GM18870 (cell line): Measurements from ENCODE around the gene PBX2.

Experiments used
- ATAC-seq: cut with Tn5 transposase; IDR thresholded peaks from one replicate; pipeline ENCODE4 v1.9.1; 2021; ENCODE audit warnings: moderate library complexity; ENCODE audit not compliant: unreplicated experiment

The PBX2 gene

DNA sequence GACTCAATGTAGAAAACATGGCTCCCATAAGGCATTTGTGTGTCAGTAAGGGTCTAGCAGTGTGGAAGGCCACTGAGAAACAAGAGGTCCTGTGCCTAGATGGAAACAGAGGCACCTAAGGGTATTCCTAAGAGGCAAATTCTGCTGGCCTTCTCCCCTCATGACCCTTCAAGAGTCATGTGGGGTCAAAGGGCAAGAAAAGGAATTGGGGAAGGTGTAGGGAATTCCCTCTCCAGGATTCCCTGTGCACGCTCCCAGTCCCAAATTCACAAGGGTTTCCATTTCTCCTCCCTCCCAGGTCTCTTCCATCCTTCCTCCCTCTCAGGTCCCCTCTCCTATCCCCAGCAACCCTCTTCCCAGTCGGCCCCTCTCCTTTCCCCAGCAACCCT is 14.7 kb downstream of the PBX2 start:
- ATAC-seq = no peak

DNA sequence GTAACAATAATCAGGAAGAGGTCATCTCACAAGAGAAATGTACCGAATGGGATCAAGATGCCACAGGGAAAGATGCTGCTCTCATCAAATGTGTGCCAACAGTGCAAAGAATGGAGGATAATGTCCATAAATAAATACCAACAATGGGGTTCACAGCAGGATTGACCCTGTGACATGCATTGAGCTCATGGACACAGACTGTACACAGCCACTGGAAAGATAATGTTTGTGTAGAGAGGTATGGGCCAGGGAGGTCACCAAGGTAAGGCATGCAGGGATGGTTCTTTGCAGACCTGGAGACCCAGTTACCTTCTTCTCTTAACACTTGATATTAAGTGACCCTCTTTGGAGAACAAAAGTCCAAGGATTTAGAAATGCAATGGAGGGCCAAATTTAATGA is 15.6 kb downstream of the PBX2 start:
- no peak for ATAC-seq

DNA sequence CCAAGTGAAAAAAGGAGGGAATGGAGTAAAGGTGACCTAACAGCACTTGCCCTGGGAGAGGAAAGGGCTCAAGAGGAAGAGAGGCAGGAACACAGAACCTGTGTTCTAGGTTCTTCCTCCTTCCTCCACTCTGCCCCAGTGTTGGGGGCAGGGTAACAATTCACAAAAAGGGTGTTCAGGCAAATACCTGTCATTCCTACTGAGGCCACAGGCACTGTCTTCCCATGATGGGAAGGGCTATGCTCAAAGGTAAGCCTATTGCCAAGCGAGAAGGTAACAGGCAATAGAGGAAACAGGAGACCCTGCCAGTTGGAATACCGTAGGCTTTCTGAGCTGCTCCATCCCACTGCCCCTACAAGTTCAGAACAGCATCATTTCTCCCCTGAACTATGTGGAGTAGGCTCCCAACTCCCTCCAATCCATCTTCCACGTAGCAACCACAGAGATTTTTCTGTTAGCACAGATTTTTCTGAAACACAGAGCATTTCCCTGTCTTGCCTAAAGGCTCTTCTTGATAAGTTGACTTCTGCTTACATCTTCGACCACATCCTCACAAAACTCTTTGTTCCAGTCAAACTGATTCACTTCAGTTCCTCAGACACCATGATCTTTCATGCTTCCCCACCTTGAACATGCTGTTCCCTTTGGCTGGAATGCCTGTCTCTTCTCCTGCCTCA is 16.8 kb downstream of the PBX2 start:
- ATAC-seq = no peak

DNA sequence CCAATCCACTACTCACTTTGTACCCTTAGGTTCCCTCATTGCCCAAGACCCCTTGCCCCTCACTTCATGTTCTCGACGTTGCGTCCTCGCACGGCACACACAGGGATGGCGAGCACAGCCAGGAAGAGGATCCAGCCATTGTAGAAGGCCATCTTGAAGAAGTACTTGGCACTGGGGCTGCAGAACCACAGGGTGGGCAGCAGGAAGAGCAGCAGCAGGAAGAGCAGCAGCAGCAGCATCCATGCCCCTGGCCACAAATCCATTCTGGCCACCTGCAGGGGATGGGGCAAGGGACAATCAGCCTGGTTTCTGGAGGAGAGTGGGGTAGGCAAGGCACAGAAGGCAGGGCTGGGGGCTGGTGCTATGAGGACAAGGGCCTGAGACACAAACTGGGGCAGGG is 18.8 kb downstream of the PBX2 start:
- no peak for ATAC-seq

DNA sequence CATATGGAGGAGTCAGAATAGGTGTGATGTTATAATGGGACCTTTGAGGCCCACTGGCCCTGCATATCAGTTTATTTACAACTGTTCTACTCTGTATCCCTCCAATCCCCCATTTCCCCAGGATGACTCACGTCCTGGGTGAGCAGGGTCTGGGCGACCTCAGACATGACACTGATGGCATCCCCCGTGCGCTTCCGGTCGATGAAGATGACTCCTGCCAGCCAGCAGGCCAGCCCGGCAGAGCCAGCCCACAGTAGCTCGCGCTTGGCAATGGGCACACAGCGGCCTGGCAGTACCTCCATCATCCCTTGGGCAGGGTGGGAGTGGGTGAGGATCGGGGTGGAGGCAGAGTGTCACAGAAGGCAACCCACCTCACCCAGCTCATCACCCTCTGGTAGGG is 19.7 kb downstream of the PBX2 start:
- ATAC-seq = no peak

DNA sequence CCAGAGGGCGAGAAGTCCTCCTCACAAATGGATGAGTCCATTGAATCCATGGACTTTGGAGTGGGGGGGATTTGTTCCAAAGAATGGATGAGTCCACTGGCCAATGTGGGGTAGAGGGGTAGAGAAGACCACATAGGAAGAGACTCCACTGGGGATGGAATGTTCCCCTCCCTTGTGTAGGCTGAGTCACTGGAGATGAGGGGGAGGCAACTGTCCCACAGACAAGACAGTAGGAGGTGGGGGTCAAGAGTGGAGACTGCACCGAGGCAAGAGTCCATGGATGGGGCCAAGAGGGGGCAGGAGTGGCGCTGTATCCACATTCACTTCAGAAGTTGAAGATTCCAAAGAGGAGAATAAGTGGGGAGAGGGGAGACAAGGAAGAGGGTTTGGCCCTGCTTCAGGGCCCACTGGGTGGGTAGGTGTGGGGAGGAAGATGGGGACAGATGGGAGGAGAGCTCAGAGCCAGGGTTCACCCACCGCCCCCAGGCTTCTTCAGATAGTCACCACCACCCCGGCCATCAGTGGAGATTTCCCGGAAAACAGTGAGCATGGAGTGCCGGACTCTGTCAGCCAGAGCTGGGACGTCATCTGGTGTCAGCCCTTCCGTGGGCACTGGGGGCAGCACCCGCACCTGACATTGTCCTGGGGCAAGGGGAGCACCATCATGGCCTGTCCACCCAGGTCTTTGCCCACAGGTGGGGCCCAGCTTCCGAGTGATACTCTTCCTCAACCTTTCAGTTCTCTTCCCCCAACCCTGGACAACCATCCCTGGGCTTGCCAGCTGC is 21.0 kb downstream of the PBX2 start:
- ATAC-seq = no peak

DNA sequence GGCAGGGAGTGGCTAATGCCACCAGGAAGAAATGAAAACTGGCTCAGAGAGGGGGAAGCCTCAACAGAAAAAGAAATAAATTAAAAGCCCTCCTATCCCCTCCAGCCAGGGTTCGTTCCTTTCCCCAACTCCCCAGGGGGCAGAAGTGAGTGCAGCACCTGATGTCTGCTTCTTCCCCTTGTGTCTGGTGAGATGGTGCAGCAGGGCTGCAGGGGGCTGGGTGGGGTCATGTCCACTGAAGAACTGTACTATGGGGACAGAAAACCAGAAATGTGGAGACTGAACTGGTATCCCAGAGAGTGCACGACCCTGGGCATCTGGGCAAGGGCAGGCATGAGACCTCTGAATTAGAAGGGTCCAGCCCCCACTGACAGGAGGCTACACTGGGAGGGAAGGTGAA is 21.7 kb downstream of the PBX2 start:
- no peak for ATAC-seq

DNA sequence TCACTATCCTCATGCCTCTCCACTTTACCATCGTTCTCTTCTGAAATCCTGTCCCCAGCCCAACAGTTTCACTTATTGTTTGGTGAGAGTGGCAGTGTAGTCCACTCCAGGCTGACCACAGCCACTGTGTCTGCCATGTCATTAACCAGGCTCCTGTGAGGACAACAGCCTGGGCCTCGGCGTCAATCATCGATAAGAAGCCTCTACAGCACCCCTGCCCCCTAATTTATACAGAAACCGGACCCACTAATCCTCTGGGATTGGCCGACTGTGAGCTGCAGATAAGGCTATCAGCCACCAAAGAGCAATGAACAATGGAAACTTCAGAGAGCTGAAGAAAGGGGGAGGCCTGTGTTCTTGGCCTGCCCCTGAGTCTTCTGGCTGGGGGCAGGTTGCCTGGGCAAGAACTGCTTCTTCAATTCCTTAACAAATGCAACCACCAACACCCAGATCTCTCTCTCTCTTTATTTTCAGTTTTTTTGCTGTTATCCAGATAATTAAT is 22.2 kb downstream of the PBX2 start:
- ATAC-seq = no peak

DNA sequence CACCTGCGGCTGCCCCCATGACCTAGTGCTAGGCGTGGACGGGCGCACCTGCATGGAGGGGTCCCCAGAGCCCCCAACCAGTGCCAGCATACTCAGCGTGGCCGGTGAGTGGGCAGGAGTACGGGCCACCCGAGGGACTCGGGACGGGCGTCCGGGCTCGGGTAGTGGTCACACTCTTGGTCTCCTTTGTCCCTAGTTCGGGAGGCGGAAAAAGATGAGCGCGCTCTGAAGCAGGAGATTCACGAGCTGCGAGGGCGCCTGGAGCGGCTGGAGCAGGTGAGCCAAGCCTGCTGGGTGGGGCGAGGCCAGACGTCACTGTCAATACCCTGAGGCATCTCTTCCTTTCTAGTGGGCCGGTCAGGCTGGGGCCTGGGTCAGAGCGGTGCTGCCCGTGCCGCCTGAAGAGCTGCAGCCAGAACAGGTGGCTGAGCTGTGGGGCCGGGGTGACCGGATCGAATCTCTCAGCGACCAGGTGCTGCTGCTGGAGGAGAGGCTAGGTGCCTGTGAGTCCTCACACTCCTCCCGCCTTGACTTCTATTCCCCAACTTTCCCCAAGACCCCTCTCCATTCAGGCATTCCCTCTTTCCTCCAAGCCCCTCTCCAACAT is 22.7 kb downstream of the PBX2 start:
- ATAC-seq = no peak

DNA sequence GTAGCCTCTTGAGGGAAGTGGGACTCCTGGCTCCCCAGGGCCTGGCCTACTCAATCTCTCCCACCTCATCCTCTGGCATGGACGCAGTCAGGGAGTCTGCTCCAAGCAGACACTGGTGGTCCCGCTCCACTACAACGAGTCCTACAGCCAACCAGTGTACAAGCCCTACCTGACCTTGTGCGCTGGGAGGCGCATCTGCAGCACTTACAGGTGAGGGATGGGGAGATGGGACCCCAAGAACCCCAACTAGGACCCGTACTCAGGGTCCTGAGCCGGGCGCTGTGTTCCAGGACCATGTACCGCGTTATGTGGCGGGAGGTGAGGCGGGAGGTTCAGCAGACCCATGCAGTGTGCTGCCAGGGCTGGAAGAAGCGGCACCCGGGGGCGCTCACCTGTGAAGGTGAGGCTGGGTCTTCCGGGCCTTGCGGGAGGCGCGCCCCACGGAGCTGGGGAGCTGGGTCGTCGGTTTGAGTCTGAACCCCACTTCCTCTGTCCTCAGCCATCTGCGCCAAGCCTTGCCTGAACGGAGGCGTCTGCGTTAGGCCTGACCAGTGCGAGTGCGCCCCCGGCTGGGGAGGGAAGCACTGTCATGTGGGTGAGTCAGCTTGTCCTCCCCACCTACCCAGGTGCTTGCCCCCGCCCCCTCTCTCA is 23.5 kb downstream of the PBX2 start:
- no peak for ATAC-seq

DNA sequence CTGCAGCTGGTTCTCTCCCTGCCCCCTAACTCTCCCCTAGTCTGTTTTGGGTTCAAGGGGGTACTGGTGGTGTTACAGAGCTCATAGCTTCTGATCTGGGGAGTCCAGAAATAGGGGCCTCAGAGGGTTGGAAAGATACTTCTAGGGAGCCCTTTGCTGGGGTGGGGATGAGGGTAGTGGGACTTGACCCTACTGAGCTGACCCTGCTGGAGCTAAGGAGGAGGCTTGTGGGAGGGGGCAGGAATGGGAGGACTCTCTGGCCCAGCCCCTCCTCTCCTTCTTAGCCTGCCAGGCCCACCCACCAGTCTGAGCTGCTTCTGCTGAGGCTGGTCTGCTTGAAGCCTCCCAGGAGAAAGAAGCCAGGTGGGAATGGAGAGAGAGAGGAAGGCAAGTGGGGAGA is 25.7 kb downstream of the PBX2 start, which contains the start of gene EGFL8:
EGFL8 (plus strand) TSS at position 301 of the 400 bp plus-strand sequence. CDS start 1,571 bp downstream, outside the sequence.
- ATAC-seq = no peak

DNA sequence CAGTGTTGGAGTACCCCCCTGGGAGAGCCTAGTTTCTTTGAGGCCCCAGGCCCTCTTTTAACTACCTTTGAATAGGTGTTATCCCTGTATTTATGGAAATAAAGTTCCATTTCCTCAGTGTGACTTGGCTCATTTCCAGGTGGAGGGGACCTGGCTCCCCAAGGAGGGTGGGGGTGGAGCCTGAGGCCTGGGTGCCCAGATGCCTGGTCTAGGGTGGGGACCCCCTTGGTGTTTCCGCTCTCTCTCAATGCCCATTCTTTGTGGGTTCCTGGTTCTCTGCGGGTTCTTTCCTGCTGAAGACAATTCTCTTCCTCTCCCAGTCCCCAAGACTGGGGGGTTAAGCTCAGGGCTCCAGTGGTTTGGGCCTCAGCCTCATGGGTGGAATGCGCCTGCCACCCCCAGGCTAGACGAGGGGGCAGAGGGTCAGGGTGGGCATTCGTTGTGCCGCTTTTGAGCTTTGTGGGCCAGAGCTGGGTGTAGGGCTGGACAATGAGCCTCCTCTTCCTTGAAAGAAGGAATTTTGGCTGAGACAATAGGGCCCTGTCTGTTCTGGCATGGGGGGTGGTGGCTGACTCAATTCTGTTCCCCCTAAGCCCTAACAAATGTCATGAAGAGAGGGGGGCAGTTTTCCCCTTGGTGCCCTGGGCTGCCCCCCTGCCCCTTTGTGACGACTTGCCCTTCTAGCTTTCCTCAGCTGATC is 26.3 kb downstream of the PBX2 start:
- no peak for ATAC-seq

DNA sequence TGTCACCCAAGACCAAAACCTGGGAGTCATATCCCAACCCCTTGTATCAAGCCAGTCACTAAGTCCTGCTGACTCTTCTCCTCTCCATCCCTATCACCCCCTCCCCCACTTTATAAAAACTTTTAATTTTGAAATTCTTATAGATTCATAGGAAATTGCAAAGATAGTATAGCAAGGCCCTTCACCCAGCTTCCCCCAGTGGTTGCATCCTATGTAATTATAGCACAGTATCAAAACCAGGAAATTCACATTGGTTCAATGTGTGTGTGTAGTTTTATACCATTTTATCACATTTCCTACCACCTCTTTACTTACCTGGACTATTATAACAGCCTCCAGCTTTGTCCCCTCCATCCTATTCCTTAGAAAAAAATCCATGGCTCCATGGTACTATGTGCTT is 31.9 kb downstream of the PBX2 start:
- no peak for ATAC-seq

DNA sequence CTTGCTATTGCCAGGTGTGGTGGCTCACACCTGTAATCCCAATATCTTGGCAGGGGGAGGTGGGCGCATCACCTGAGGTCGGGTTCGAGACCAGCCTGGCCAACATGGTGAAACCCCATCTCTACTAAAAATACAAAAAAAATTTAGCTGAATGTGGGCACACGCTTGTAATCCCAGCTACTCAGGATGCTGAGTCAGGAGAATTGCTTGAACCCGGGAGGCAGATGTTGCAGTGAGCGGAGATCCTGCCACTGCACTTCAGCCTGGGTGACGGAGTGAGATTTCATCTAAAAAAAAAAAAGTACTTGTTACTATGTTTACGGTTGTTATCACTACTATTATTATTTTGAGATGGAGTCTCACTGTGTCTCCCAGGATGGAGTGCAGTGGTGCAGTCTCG is 33.1 kb downstream of the PBX2 start:
- no peak for ATAC-seq

DNA sequence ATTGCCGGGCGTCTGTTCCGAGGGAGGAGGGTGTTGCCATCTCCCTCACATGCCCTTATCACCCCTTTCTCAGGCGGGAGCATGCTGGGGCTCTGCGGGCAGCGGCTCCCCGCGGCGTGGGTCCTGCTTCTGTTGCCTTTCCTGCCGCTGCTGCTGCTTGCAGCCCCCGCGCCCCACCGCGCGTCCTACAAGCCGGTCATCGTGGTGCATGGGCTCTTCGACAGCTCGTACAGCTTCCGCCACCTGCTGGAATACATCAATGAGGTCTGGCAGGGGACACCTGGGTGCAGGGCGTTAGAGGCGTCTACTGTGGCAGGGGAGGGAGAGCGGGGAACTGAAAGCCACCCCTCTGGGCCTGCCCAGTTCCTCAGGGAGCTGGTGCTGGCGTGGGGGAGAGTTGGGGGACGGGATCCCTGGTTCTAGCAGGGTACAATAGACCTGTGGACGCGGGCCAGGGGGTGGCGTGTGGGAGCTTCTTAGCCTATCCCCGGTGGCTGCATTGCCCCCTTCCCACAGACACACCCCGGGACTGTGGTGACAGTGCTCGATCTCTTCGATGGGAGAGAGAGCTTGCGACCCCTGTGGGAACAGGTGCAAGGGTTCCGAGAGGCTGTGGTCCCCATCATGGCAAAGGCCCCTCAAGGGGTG is 35.4 kb downstream of the PBX2 start:
- no peak for ATAC-seq

DNA sequence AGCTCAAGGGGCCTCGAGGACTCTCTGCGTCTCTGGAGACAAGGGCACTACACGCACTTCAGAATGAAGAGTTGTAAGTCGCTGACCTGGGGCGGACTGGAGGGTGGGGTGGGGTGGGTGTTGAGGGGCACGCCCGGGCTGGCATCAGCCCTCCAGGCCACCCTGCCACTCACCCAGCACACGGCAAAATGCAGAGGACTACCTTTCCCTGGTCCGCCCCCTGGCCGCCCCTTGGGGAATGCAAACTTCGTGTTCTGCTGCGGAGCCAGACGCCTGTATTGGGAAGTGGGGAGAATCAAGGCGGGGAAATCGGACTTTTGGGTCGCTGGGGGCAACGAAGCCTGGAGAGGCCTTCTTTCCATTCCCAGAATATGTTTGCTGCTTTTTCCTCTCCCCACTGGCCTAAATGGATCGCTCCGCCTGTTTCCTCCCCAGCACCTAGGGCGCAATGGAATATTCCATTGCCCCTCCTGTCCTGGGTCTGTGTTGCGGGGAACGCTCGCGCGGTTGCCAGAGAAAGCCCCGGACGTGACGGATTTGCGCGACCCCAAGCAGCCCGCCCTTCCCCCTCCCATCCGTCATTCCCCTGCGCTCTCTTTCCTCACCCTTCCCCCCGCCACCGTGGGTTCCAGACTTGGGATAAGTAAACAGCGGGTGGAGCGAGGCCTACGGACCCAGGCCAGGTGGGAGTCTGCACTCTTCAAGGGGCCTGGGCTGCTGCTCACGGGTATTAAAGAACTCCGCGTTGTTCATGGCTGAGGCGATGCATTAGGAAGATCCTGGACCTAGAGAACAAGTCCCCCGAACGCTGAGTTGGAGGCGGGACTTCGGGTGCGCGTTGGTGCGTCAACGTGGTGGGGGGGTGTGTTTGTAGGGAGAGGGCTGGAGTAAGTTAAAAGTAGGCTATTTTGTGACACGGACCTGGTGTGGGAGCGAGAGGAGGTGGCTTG is 36.2 kb downstream of the PBX2 start, which contains the start of gene PPT2:
PPT2 (plus strand) TSS at position 578 of the 950 bp plus-strand sequence. CDS start 454 bp downstream, outside the sequence.
- no peak for ATAC-seq

DNA sequence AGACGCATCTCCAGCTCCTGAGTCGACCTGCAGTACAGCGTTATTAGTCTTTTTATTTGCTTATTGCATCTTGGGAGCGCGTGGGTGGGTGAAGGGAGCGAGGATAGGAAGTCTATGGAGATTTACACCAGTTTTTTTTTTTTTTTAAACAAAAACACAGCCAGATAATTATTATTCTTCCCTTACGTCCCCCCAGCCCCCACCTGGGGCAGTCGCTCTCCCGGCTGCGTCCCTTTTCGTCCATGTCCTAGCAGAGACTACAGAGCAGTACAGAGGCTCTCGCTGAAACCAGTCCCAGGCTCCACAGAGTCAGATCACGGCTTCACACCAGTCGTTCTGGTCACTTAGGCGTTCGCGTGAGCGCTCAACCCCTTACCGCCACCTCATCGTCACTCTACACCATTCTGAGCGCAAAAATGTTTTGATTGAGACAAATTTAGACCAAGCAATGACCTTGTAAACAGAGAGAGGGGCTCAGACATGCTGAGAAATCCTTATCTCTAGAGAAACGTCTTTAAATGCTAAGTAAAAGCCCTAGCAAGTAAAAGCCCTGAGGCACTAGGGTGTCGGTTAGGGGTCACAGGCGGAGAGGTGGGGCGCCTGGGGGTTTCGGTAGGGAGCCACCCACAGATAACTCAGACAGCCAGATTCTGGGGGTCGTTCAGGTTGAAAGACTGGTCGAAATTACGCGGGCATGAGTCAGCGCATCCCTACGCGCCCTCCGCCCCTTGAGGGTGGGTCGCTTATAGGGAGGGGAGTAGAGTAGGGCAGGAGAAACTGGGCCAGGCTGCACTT is 37.0 kb downstream of the PBX2 start:
- no peak for ATAC-seq
